H1 (cell line): ENCODE data around the gene USP6. TPM values are rescaled to one million over a fixed set of nuclear protein-coding genes. Genes with fewer than 3 reads are reported as not detected.

Source experiments
- CTCF ChIA-PET: fragments of 300-600 bp; sonication (Branson Sonifier 250); formaldehyde crosslinking; loops from one replicate; lab custom pipeline; 2021; ENCODE audit not compliant: partially characterized antibody; lab: Charles Lee
- POLR2A ChIA-PET: fragments of 300-600 bp; sonication (Branson Sonifier 250); formaldehyde crosslinking; loops from one replicate; lab custom pipeline; 2021; ENCODE audit warnings: inconsistent platforms; ENCODE audit not compliant: partially characterized antibody; lab: Charles Lee
- DNase-seq, 2 experiments: peaks; one replicate each; pipeline versions ENCODE4 v3.0.0 to v3.0.0-alpha.2; 2010 to 2022; ENCODE audit warnings: low spot score in 2 of 2, low read depth in 1 of 2, mixed read lengths in 1 of 2
- FAIRE-seq: peaks from 2 replicates; lab custom pipeline; 2011; peaks lifted over from hg19 to GRCh38; lab: Jason Lieb, UNC
- H2AFZ ChIP-seq: 2 replicates; pipeline ENCODE4 v1.8.1; 2012; ENCODE audit warnings: low read length, inconsistent platforms
- H2AK5ac ChIP-seq: 2 replicates; pipeline ENCODE4 v1.6.1; 2013; ENCODE audit warnings: low read depth, low read length
- H2BK120ac ChIP-seq: replicated peaks from 2 replicates; pipeline ENCODE3; 2013; ENCODE audit warnings: low read depth, low read length, inconsistent platforms
- H2BK12ac ChIP-seq: 2 replicates; pipeline ENCODE4 v1.6.1; 2013; ENCODE audit warnings: low read depth, low read length
- H2BK15ac ChIP-seq: 2 replicates; pipeline ENCODE4 v1.6.1; 2013; ENCODE audit warnings: low read length
- H2BK20ac ChIP-seq: 2 replicates; pipeline ENCODE4 v1.6.1; 2013; ENCODE audit warnings: low read length
- H2BK5ac ChIP-seq: 2 replicates; pipeline ENCODE4 v1.6.1; 2013; ENCODE audit warnings: low read depth, low read length
- H3K14ac ChIP-seq: 2 replicates; pipeline ENCODE4 v1.6.1; 2013; ENCODE audit warnings: inconsistent platforms; ENCODE audit not compliant: insufficient read length
- H3K18ac ChIP-seq: 2 replicates; pipeline ENCODE4 v1.6.1; 2013; ENCODE audit warnings: low read length; ENCODE audit errors: extremely low read depth
- H3K23ac ChIP-seq: 2 replicates; pipeline ENCODE4 v1.6.1; 2013; ENCODE audit warnings: inconsistent platforms; ENCODE audit not compliant: insufficient read length
- H3K23me2 ChIP-seq: 2 replicates; pipeline ENCODE4 v1.6.1; 2013; ENCODE audit warnings: low read depth, low read length
- H3K27ac ChIP-seq: 2 replicates; pipeline ENCODE4 v1.6.1; 2011; ENCODE audit warnings: low read depth, low read length, inconsistent platforms
- H3K27me3 ChIP-seq, 4 experiments: replicated peaks in 1 of 4; 1 replicate in 1 of 4; 2 replicates in 3 of 4; pipeline versions ENCODE4 v1.6.1 to v1.8.1; 2011 to 2013; ENCODE audit warnings: low read length in 3 of 4, mild to moderate bottlenecking in 3 of 4, inconsistent platforms in 2 of 4, mixed read lengths in 2 of 4, moderate library complexity in 1 of 4; ENCODE audit not compliant: control insufficient read depth in 3 of 4, insufficient read depth in 3 of 4; ENCODE audit errors: extremely low read depth in 1 of 4
- H3K36me3 ChIP-seq, 4 experiments: 2 replicates each; pipeline versions ENCODE4 v1.6.1 to v1.8.1; 2011 to 2013; ENCODE audit warnings: mild to moderate bottlenecking in 4 of 4, low read length in 3 of 4, moderate library complexity in 2 of 4, control low read depth in 1 of 4, inconsistent platforms in 1 of 4; ENCODE audit not compliant: insufficient read depth in 4 of 4, control insufficient read depth in 2 of 4
- H3K4ac ChIP-seq: replicated peaks from 2 replicates; pipeline ENCODE3; 2013; ENCODE audit warnings: low read length, low read depth, mixed read lengths, inconsistent platforms; ENCODE audit not compliant: insufficient read length
- H3K4me1 ChIP-seq, 4 experiments: replicated peaks in 1 of 4; 1 replicate in 1 of 4; 2 replicates in 3 of 4; pipeline versions ENCODE4 v1.6.1 to v1.8.1; 2011 to 2013; ENCODE audit warnings: low read length in 3 of 4, inconsistent platforms in 2 of 4, mixed read lengths in 1 of 4; ENCODE audit not compliant: insufficient read depth in 4 of 4, control insufficient read depth in 3 of 4
- H3K4me2 ChIP-seq, 2 experiments: 2 replicates each; pipeline versions ENCODE4 v1.6.1 to v1.8.1; 2011 to 2013; ENCODE audit warnings: low read depth in 2 of 2, low read length in 2 of 2, control low read depth in 1 of 2, inconsistent platforms in 1 of 2, mild to moderate bottlenecking in 1 of 2; ENCODE audit not compliant: insufficient read depth in 1 of 2
- H3K4me3 ChIP-seq, 4 experiments: fragments of 200-600, 300-600 bp in 1 of 4; sonication (generic), shearing (Covaris generic), sonication (Bioruptor Twin) in 1 of 4; 2 replicates each; pipeline versions ENCODE4 v1.5.1 to v1.8.1; 2011 to 2016; ENCODE audit warnings: low read length in 4 of 4, low read depth in 3 of 4, control low read depth in 2 of 4, inconsistent platforms in 2 of 4, mild to moderate bottlenecking in 2 of 4, mixed read lengths in 1 of 4, moderate library complexity in 1 of 4; ENCODE audit not compliant: insufficient read depth in 2 of 4; ENCODE audit errors: extremely low read depth in 1 of 4
- H3K56ac ChIP-seq: replicated peaks from 2 replicates; pipeline ENCODE3; 2013; ENCODE audit warnings: low read depth, mild to moderate bottlenecking, mixed read lengths, low read length, inconsistent platforms; ENCODE audit not compliant: insufficient read length
- H3K79me1 ChIP-seq: 2 replicates; pipeline ENCODE4 v1.6.1; 2013; ENCODE audit warnings: low read depth, low read length, control low read depth
- H3K79me2 ChIP-seq, 2 experiments: 2 replicates each; pipeline versions ENCODE4 v1.6.1 to v1.8.1; 2012 to 2013; ENCODE audit warnings: low read length in 2 of 2, mild to moderate bottlenecking in 2 of 2, inconsistent platforms in 1 of 2; ENCODE audit not compliant: insufficient read depth in 2 of 2, control insufficient read depth in 1 of 2
- H3K9ac ChIP-seq, 4 experiments: replicated peaks in 1 of 4; 1 replicate in 1 of 4; 2 replicates in 3 of 4; pipeline versions ENCODE4 v1.6.1 to v1.8.1; 2011 to 2013; ENCODE audit warnings: low read depth in 3 of 4, low read length in 3 of 4, control low read depth in 2 of 4, mild to moderate bottlenecking in 2 of 4, moderate library complexity in 2 of 4, inconsistent platforms in 1 of 4; ENCODE audit errors: extremely low read depth in 1 of 4
- H3K9me3 ChIP-seq, 2 experiments: 2 replicates each; pipeline versions ENCODE4 v1.6.1 to v1.8.1; 2012 to 2013; ENCODE audit warnings: mild to moderate bottlenecking in 2 of 2, moderate library complexity in 2 of 2, control low read depth in 1 of 2, inconsistent platforms in 1 of 2, low read depth in 1 of 2, low read length in 1 of 2, mixed read lengths in 1 of 2; ENCODE audit not compliant: insufficient read depth in 2 of 2
- H4K20me1 ChIP-seq, 2 experiments: replicated peaks in 1 of 2; 2 replicates each; pipeline versions ENCODE3 to v1.8.1; 2011 to 2013; ENCODE audit warnings: inconsistent platforms in 2 of 2, low read length in 2 of 2, mild to moderate bottlenecking in 1 of 2; ENCODE audit not compliant: insufficient read depth in 2 of 2, control insufficient read depth in 1 of 2
- H4K5ac ChIP-seq: 2 replicates; pipeline ENCODE4 v1.6.1; 2013; ENCODE audit warnings: low read length, low read depth, mixed read lengths, inconsistent platforms; ENCODE audit not compliant: insufficient read length
- H4K8ac ChIP-seq: 2 replicates; pipeline ENCODE4 v1.8.0; 2013; ENCODE audit warnings: mild to moderate bottlenecking, moderate library complexity, low read length, inconsistent platforms; ENCODE audit not compliant: insufficient read depth; ENCODE audit errors: extremely low read depth
- H4K91ac ChIP-seq: replicated peaks from 2 replicates; pipeline ENCODE3; 2013; ENCODE audit warnings: low read length, mixed read lengths, inconsistent platforms; ENCODE audit not compliant: insufficient read length
- GABPA ChIP-seq: IDR thresholded peaks from 2 replicates; pipeline ENCODE4 v1.6.1; 2011; ENCODE audit warnings: mild to moderate bottlenecking, low read length, moderate library complexity, borderline replicate concordance; ENCODE audit not compliant: insufficient read depth
- MAX ChIP-seq: IDR thresholded peaks from 2 replicates; pipeline ENCODE4 v1.6.1; 2012; ENCODE audit warnings: inconsistent platforms
- NRF1 ChIP-seq: IDR thresholded peaks from 2 replicates; pipeline ENCODE4 v1.6.1; 2011; ENCODE audit warnings: mild to moderate bottlenecking, low read depth, low read length, improper control_type of control experiment
- RAD21 ChIP-seq, 2 experiments: IDR thresholded peaks in 1 of 2; conservative IDR thresholded peaks in 1 of 2; 2 replicates each; pipeline ENCODE4 v1.6.1; 2011; ENCODE audit warnings: low read depth in 2 of 2, low read length in 2 of 2, improper control_type of control experiment in 1 of 2, inconsistent platforms in 1 of 2, mild to moderate bottlenecking in 1 of 2, moderate library complexity in 1 of 2
- RXRA ChIP-seq: IDR thresholded peaks from 2 replicates; pipeline ENCODE4 v1.6.1; 2011; ENCODE audit warnings: low read depth, mild to moderate bottlenecking, low read length, moderate library complexity; ENCODE audit not compliant: insufficient read depth
- SIRT6 ChIP-seq: IDR thresholded peaks from one replicate; pipeline ENCODE4 v1.7.1; 2012; ENCODE audit warnings: low read length, inconsistent platforms
- SP1 ChIP-seq: IDR thresholded peaks from 2 replicates; pipeline ENCODE4 v1.6.1; 2011; ENCODE audit warnings: low read depth, low read length
- SP2 ChIP-seq: IDR thresholded peaks from 2 replicates; pipeline ENCODE4 v1.6.1; 2012; ENCODE audit warnings: mild to moderate bottlenecking, low read length, inconsistent platforms
- TAF1 ChIP-seq: IDR thresholded peaks from 2 replicates; pipeline ENCODE4 v1.6.1; 2011; ENCODE audit warnings: mild to moderate bottlenecking, low read depth, low read length
- WGBS, 2 experiments: shearing (Covaris generic) in 1 of 2; methylation state at CpG; one replicate each; pipeline versions ENCODE4 v1.1.6 to v1.1.7; 2013 to 2015; ENCODE audit warnings: low lambda C conversion rate in 2 of 2, mixed read lengths in 2 of 2, inconsistent platforms in 1 of 2, low coverage in 1 of 2, missing lambda C conversion rate in 1 of 2; ENCODE audit not compliant: insufficient replicate concordance in 2 of 2, insufficient coverage in 1 of 2, insufficient read length in 1 of 2; ENCODE audit errors: extremely low coverage in 1 of 2, missing lambda C conversion rate in 1 of 2; 5-methylcytosine and 5-hydroxymethylcytosine counted together
- polyA plus RNA-seq, 7 experiments: library from polyadenylated mRNA; depleted of rRNA in 3 of 7; stranded (reverse) in 5 of 7; unstranded in 2 of 7; fragments of >200 nt in 5 of 7; fragments of 200-250 nt in 2 of 7; gene quantifications; 1 replicate in 5 of 7; 2 replicates in 1 of 7; 4 replicates in 1 of 7; pipeline versions ENCODE4 v1.2.1 to v1.2.3, GENCODE V29; 2011 to 2013; ENCODE audit warnings: missing spikeins in 2 of 7, mixed read lengths in 2 of 7
- total RNA-seq: library from RNA; stranded (reverse); fragmentation: NEBNext Ultra II Directional; extraction: Animal tissue kit (Norgen Biotek cat#: 25700); gene quantifications from 2 replicates; pipeline ENCODE4 v1.2.1, GENCODE V29; 2021

The USP6 gene
- total and polyA plus RNA-seq, 2 of the 8 experiments (the other 6 are each of a cell fraction or from before 2014, with no cell fraction given), result 0.08 to 0.32 TPM

- ChIA-PET CTCF (interaction anchor here (1.2 kb wide), 1 partner anchor 28 kb away, joined by 5 read pairs; no protein-coding TSS in a partner anchor), POLR2A (no interaction called here)
- Histone ChIP-seq H3K23ac (no peak overlapping the region), H3K4ac (no peak overlapping the region), H4K8ac (no peak overlapping the region), H2AFZ (no peak overlapping the region), H3K23me2 (no peaks in the 10 kb centered on the region), H2AK5ac (no peak overlapping the region), H3K9me3 (no peaks in the 10 kb centered on the region), H3K9ac (no peak overlapping the region), H3K14ac (no peak overlapping the region), H2BK120ac (no peak overlapping the region), H3K27ac (no peak overlapping the region), H2BK12ac (no peak overlapping the region), H4K91ac (no peak overlapping the region), H3K27me3 (no peaks in the 10 kb centered on the region), H3K4me2 (no peak overlapping the region), H3K79me2 (no peaks in the 10 kb centered on the region), H3K4me3 (no peak overlapping the region), H3K36me3 (no peaks in the 10 kb centered on the region), H2BK15ac (no peak overlapping the region), H2BK5ac (no peak overlapping the region), H3K4me1 (no peaks in the 10 kb centered on the region), H4K5ac (no peak overlapping the region), H4K20me1 (no peaks in the 10 kb centered on the region), H3K18ac (no peak overlapping the region), H3K79me1 (no peaks in the 10 kb centered on the region), H2BK20ac (no peak overlapping the region), H3K56ac (no peak overlapping the region)
- TF ChIP-seq RAD21 (IDR thresholded peaks at IDR 0.05 in 1 of 2, conservative IDR thresholded peaks at IDR 0.05 in 1 of 2; ENCODE audit: low read depth in 2 of 2, low read length in 2 of 2) (no peak), SIRT6 (no peak), TAF1 (no peak), MAX (no peak), RXRA (no peak), SP2 (no peak), SP1 (no peak), GABPA (no peak), NRF1 (no peak)
- 92% methylated on average over 3 of the region's 3 CpGs; no CpG with 5 or more reads in 1 of the 2 experiments for WGBS, 2 experiments
- FAIRE-seq (no peak), DNase-seq (no peak)
Observed at GRCh38 chr17:5209396-5209795, 93.6 kb downstream of the USP6 start.
